Right atrium auricular region (tissue), 2 donors: Measurements from ENCODE around the gene LRRK2. TPM values are rescaled to one million over a fixed set of nuclear protein-coding genes. Genes with fewer than 3 reads are reported as not detected.

Experiments
- DNase-seq: peaks from one replicate; pipeline ENCODE4 v3.0.0-alpha.2; 2019; ENCODE audit warnings: low spot score
- H3K27ac ChIP-seq, 2 donors: fragments of 200-600 bp; sonication (generic); 1 replicate in 1 of 2; 2 replicates in 1 of 2; pipeline ENCODE4 v1.5.1; 2016 to 2019
- H3K27me3 ChIP-seq, 2 donors: fragments of 200-600 bp; sonication (generic); one replicate each; pipeline versions ENCODE4 v1.5.1 to v1.6.0; 2017 to 2019
- H3K36me3 ChIP-seq: fragments of 200-600 bp; sonication (generic); one replicate; pipeline ENCODE4 v1.5.1; 2016
- H3K4me1 ChIP-seq, 2 donors: fragments of 200-600 bp; sonication (generic); one replicate each; pipeline versions ENCODE4 v1.5.1 to v1.6.0; 2017 to 2019
- H3K4me3 ChIP-seq, 2 donors: fragments of 200-600 bp; sonication (generic); 1 replicate in 1 of 2; 2 replicates in 1 of 2; pipeline ENCODE4 v1.5.1; 2017 to 2019; ENCODE audit warnings: mild to moderate bottlenecking in 1 of 2, moderate library complexity in 1 of 2
- H3K9me3 ChIP-seq, 2 donors: fragments of 200-600 bp; sonication (generic); one replicate each; pipeline ENCODE4 v1.5.1; 2019
- total RNA-seq, 2 donors: library from RNA; depleted of rRNA; stranded (reverse); fragments of >200 nt; gene quantifications; one replicate each; pipeline ENCODE4 v1.1.0, GENCODE V29; 2016
- TF ChIP-seq, protein P1 (sequence below), 2 donors: fragments of 200-600 bp; sonication (generic); IDR thresholded peaks; one replicate each; pipeline ENCODE4 v1.5.1; 2019; ENCODE audit warnings: antibody characterized with exemption in 2 of 2

Gene LRRK2
- total RNA-seq, 2 donors from 2014 or later, result 7.1 to 8.6 TPM

GRCh38 chr12:40253936-40254335 is 29.1 kb downstream of the LRRK2 start:
- Histone ChIP-seq H3K36me3 (peaks cover 34% of the 10 kb centered on the region), H3K27me3 (no peaks in the 10 kb centered on the region), H3K9me3 (no peaks in the 10 kb centered on the region), H3K27ac (no peak overlapping the region), H3K4me3 (no peak overlapping the region), H3K4me1 (no peaks in the 10 kb centered on the region)
- no peak for DNase-seq
- TF ChIP-seq, protein P1, sequence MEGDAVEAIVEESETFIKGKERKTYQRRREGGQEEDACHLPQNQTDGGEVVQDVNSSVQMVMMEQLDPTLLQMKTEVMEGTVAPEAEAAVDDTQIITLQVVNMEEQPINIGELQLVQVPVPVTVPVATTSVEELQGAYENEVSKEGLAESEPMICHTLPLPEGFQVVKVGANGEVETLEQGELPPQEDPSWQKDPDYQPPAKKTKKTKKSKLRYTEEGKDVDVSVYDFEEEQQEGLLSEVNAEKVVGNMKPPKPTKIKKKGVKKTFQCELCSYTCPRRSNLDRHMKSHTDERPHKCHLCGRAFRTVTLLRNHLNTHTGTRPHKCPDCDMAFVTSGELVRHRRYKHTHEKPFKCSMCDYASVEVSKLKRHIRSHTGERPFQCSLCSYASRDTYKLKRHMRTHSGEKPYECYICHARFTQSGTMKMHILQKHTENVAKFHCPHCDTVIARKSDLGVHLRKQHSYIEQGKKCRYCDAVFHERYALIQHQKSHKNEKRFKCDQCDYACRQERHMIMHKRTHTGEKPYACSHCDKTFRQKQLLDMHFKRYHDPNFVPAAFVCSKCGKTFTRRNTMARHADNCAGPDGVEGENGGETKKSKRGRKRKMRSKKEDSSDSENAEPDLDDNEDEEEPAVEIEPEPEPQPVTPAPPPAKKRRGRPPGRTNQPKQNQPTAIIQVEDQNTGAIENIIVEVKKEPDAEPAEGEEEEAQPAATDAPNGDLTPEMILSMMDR (IDR thresholded peaks at IDR 0.05), result no peak

GRCh38 chr12:40254455-40255085 is 29.8 kb downstream of the LRRK2 start:
- H3K36me3 ChIP-seq, result peaks cover 34% of the 10 kb centered on the region
- H3K27me3 ChIP-seq, result no peaks in the 10 kb centered on the region
- H3K4me3 ChIP-seq, result no peak overlapping the region
- DNase-seq, result no peak
- H3K4me1 ChIP-seq, result no peaks in the 10 kb centered on the region
- TF ChIP-seq, protein P1 (IDR thresholded peaks at IDR 0.05), result no peak
- no peak overlapping the region for H3K27ac ChIP-seq
- no peaks in the 10 kb centered on the region for H3K9me3 ChIP-seq

GRCh38 chr12:40258371-40258770 is 33.6 kb downstream of the LRRK2 start:
- H3K4me3 ChIP-seq, result no peak overlapping the region
- H3K36me3 ChIP-seq, result peaks cover 16% of the 10 kb centered on the region
- H3K27ac ChIP-seq, result no peak overlapping the region
- no peaks in the 10 kb centered on the region for H3K9me3 ChIP-seq
- H3K4me1 ChIP-seq, result no peaks in the 10 kb centered on the region
- TF ChIP-seq, protein P1 (IDR thresholded peaks at IDR 0.05), result no peak
- H3K27me3 ChIP-seq, result no peaks in the 10 kb centered on the region
- DNase-seq, result no peak

- Histone ChIP-seq H3K9me3 (peaks cover 0 to 8% of the 10 kb centered on the region in 2 donors), H3K4me3 (no peak overlapping the region), H3K27me3 (no peaks in the 10 kb centered on the region), H3K4me1 (no peaks in the 10 kb centered on the region), H3K27ac (no peak overlapping the region), H3K36me3 (peaks cover 7% of the 10 kb centered on the region)
- DNase-seq, result no peak
- TF ChIP-seq, protein P1 (IDR thresholded peaks at IDR 0.05), result no peak
Observed at GRCh38 chr12:40261937-40262336, 37.1 kb downstream of the LRRK2 start.

DNA sequence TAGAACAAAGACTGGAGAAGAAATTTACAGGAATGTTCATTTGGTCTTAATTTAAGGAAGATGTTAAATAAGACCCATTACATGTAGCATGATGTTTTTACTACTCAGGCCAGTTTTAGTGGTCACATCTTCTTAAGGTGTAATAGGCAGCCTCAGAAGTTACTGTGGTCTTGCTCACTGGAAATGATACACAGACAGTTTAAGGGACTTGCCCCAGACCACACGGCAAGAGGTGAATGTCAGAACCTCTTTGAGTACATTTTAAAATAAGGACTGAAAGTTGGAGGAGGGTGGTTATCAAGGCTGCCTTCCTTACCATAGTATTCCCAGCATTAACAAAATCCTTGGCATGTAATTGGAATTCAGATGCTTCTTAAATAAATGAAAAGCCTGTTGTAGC is 37.9 kb downstream of the LRRK2 start:
- Histone ChIP-seq H3K4me3 (no peak overlapping the region), H3K36me3 (peaks cover 7% of the 10 kb centered on the region), H3K27me3 (no peaks in the 10 kb centered on the region), H3K4me1 (no peaks in the 10 kb centered on the region), H3K9me3 (peaks cover 0 to 8% of the 10 kb centered on the region in 2 donors), H3K27ac (no peak overlapping the region)
- DNase-seq, result no peak
- TF ChIP-seq, protein P1 (IDR thresholded peaks at IDR 0.05), result no peak
